Measurements from ENCODE around the gene GHITM.
A peak's percentile ranks its signal among the peaks of the same experiment; 100 is the strongest.
"Not testable (repeated sequence)": the region's sequence is repeated elsewhere in the genome, so short reads cannot be mapped to it uniquely, and the experiment has no call there.

Gene GHITM

GRCh38 chr10:84148006-84148597, 8.8 kb downstream of the GHITM start:
- DNase-seq: not testable (repeated sequence)

- DNase-seq: no peak
Measured at GRCh38 chr10:84149854-84150253, 10.5 kb downstream of the GHITM start.

GRCh38 chr10:84152769-84153168, 13.5 kb downstream of the GHITM start:
- DNase-seq: no peak

- DNase-seq: no peak
Measured at GRCh38 chr10:84155521-84155920, 16.2 kb downstream of the GHITM start.

GRCh38 chr10:84156009-84156408, 16.7 kb downstream of the GHITM start:
- DNase-seq: no peak

- DNase-seq: peak; percentile 35
Measured at GRCh38 chr10:84156768-84157167, 17.5 kb downstream of the GHITM start.

GRCh38 chr10:84158061-84158460, 18.8 kb downstream of the GHITM start:
- no peak for DNase-seq

- DNase-seq: no peak
Measured at GRCh38 chr10:84158550-84158949, 19.2 kb downstream of the GHITM start.

GRCh38 chr10:84159076-84159685, 19.9 kb downstream of the GHITM start:
- no peak for DNase-seq

GRCh38 chr10:84160663-84161362, 21.5 kb downstream of the GHITM start:
- DNase-seq: no peak

GRCh38 chr10:84163996-84164395, 24.7 kb downstream of the GHITM start:
- no peak for DNase-seq

GRCh38 chr10:84164442-84164841, 25.1 kb downstream of the GHITM start:
- no peak for DNase-seq

GRCh38 chr10:84166620-84167288, 27.4 kb downstream of the GHITM start:
- no peak for DNase-seq

GRCh38 chr10:84167289-84167653, 28.0 kb downstream of the GHITM start:
- not testable (repeated sequence) for DNase-seq

GRCh38 chr10:84168382-84168781, 29.1 kb downstream of the GHITM start:
- not testable (repeated sequence) for DNase-seq

- DNase-seq: not testable (repeated sequence)
Measured at GRCh38 chr10:84171237-84171636, 31.9 kb downstream of the GHITM start.

- DNase-seq: not testable (repeated sequence)
Measured at GRCh38 chr10:84171700-84172466, 32.6 kb downstream of the GHITM start.

GRCh38 chr10:84172467-84173356, 33.4 kb downstream of the GHITM start:
- no peak for DNase-seq

- no peak for DNase-seq
Measured at GRCh38 chr10:84173501-84173929, 34.2 kb downstream of the GHITM start, which contains the start of gene GPR15LG. GPR15LG (plus strand) TSS chr10:84173801; CDS start chr10:84173852, 51 bp downstream.

- no peak for DNase-seq
Measured at GRCh38 chr10:84175436-84175835, 36.1 kb downstream of the GHITM start.

GRCh38 chr10:84176351-84176750, 37.0 kb downstream of the GHITM start:
- no peak for DNase-seq
